C4-2B (cell line): Measurements from ENCODE around the gene LTC4S.

Experiments used
- CTCF ChIP-seq: fragments of 450-650 bp; conservative IDR thresholded peaks from 2 replicates; pipeline ENCODE4 v1.5.1; 2017; ENCODE audit warnings: mild to moderate bottlenecking
- ZFX ChIP-seq: fragments of 450-650 bp; IDR thresholded peaks from 2 replicates; pipeline ENCODE4 v1.6.1; 2017

DNA sequence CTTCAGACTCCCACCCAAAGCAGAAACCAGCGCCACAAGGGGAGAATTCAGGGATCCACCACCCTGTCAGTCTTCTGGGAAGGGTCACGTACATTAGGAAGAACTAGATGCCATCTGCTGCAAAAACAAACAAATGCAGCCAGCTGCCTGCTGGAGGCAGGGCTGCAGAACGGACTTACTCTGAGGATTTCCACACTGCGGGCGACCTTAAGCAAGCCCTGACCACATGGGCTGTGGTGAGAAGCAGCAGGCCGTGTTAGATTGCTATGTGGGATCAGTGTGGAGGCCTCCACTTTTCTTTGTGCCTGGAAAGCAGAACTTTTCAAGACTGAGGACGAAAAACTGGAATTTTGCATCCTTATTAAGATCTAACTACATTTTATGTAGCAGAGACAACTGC is 13.4 kb upstream of the LTC4S start:
- TF ChIP-seq CTCF (no peak), ZFX (no peak)
